ENCODE measurements around the gene XPR1. TPM values are rescaled to one million over a fixed set of nuclear protein-coding genes. Genes with fewer than 3 reads are reported as not detected.

Gene XPR1
- total and polyA plus RNA-seq, 2 of the 8 experiments (the other 6 are each of a cell fraction or from before 2014, with no cell fraction given), result 28.6 to 43.9 TPM

- TF ChIP-seq CHD7 (IDR thresholded peaks at IDR 0.05; ENCODE audit: insufficient replicate concordance, low read length), result no peak
Observed at GRCh38 chr1:180603850-180604226, 28.0 kb upstream of the XPR1 start (continued).

All from H1 (cell line).